WTC11 (cell line): Measurements from ENCODE around the gene FNBP1L.

ENCODE experiments used
- CTCF ChIP-seq: fragments of 200-600 bp; IDR thresholded peaks from 2 replicates; pipeline ENCODE4 v1.8.0; 2022; ENCODE audit warnings: antibody characterized with exemption
- ESRRA ChIP-seq: sonication (generic); formaldehyde crosslinking; IDR thresholded peaks from 2 replicates; pipeline ENCODE4 v1.8.1; 2022; ENCODE audit warnings: mild to moderate bottlenecking, missing genetic modification reagents, borderline replicate concordance
- IRF1 ChIP-seq: sonication (generic); formaldehyde crosslinking; IDR thresholded peaks from 2 replicates; pipeline ENCODE4 v1.8.0; 2023; ENCODE audit warnings: missing genetic modification reagents
- MLX ChIP-seq: sonication (generic); formaldehyde crosslinking; IDR thresholded peaks from 2 replicates; pipeline ENCODE4 v1.8.1; 2023; ENCODE audit warnings: mild to moderate bottlenecking, missing genetic modification reagents, moderate library complexity
- NFYB ChIP-seq: sonication (generic); formaldehyde crosslinking; conservative IDR thresholded peaks from 2 replicates; pipeline ENCODE4 v1.8.0; 2022; ENCODE audit warnings: low read depth, missing genetic modification reagents
- NR2C2 ChIP-seq: sonication (generic); formaldehyde crosslinking; IDR thresholded peaks from 2 replicates; pipeline ENCODE4 v1.8.0; 2022; ENCODE audit warnings: mild to moderate bottlenecking, missing genetic modification reagents
- NR3C1 ChIP-seq: sonication (generic); formaldehyde crosslinking; conservative IDR thresholded peaks from 2 replicates; pipeline ENCODE4 v1.8.1; 2023; ENCODE audit warnings: low read depth, mild to moderate bottlenecking, missing genetic modification reagents
- PRDM15 ChIP-seq: sonication (generic); formaldehyde crosslinking; IDR thresholded peaks from 2 replicates; pipeline ENCODE4 v1.8.0; 2022; ENCODE audit warnings: missing genetic modification reagents
- USF2 ChIP-seq: sonication (generic); formaldehyde crosslinking; IDR thresholded peaks from 2 replicates; pipeline ENCODE4 v1.8.1; 2023; ENCODE audit warnings: mild to moderate bottlenecking, missing genetic modification reagents, moderate library complexity

GRCh38 chr1:93591676-93592550 lies 144.0 kb downstream of the FNBP1L start:
- TF ChIP-seq CTCF = no peak
- no peak for TF ChIP-seq NFYB (CRISPR knock-in tag)
- no peak for TF ChIP-seq NR3C1 (CRISPR knock-in tag)
- no peak for TF ChIP-seq ESRRA (CRISPR knock-in tag)
- TF ChIP-seq NR2C2 = no peak
- TF ChIP-seq IRF1 (CRISPR knock-in tag) = no peak
- no peak for TF ChIP-seq MLX (CRISPR knock-in tag)
- TF ChIP-seq PRDM15 = no peak
- no peak for TF ChIP-seq USF2 (CRISPR knock-in tag)
